Gastrocnemius medialis (tissue), 4 donors: ENCODE data around the gene TEAD4. TPM values are rescaled to one million over a fixed set of nuclear protein-coding genes. Genes with fewer than 3 reads are reported as not detected.

Source experiments
- ATAC-seq, 2 donors: fragments of 150-250 bp; one replicate each; pipeline ENCODE4 v1.9.1; 2016
- DNase-seq, 2 donors: peaks; one replicate each; pipeline ENCODE4 v3.0.0-alpha.2; 2019
- H3K27ac ChIP-seq, 4 donors: fragments of 200-600 bp; sonication (generic); 1 replicate in 1 of 4; 2 replicates in 3 of 4; pipeline ENCODE4 v1.5.1; 2016 to 2018; ENCODE audit warnings: mild to moderate bottlenecking in 2 of 4, moderate library complexity in 1 of 4
- H3K27me3 ChIP-seq, 3 donors: fragments of 200-600 bp; sonication (generic) in 2 of 3; 1 replicate in 1 of 3; 2 replicates in 2 of 3; pipeline versions ENCODE4 v1.5.1 to v1.6.0; 2016 to 2019; ENCODE audit warnings: mild to moderate bottlenecking in 1 of 3, moderate library complexity in 1 of 3
- H3K36me3 ChIP-seq, 2 donors: fragments of 200-600 bp; sonication (generic) in 1 of 2; one replicate each; pipeline ENCODE4 v1.5.1; 2017 to 2018
- H3K4me1 ChIP-seq, 2 donors: fragments of 200-600 bp; sonication (generic) in 1 of 2; one replicate each; pipeline ENCODE4 v1.5.1; 2016 to 2017; ENCODE audit warnings: mild to moderate bottlenecking in 2 of 2
- H3K4me3 ChIP-seq, 4 donors: fragments of 200-600 bp; sonication (generic) in 3 of 4; 1 replicate in 1 of 4; 2 replicates in 3 of 4; pipeline ENCODE4 v1.5.1; 2016 to 2019; ENCODE audit warnings: mild to moderate bottlenecking in 2 of 4
- H3K9me3 ChIP-seq, 3 donors: fragments of 200-600 bp; sonication (generic) in 2 of 3; 1 replicate in 1 of 3; 2 replicates in 2 of 3; pipeline ENCODE4 v1.5.1; 2016 to 2019
- POLR2A ChIP-seq, 2 donors: fragments of 450-650 bp; IDR thresholded peaks; one replicate each; pipeline ENCODE4 v1.6.1; 2017; ENCODE audit warnings: antibody characterized with exemption in 2 of 2, mild to moderate bottlenecking in 2 of 2, moderate library complexity in 2 of 2
- in situ Hi-C, 4 donors: fragments of 200-750 bp; cut with MboI; loops; one replicate each; pipeline versions ENCODE4 v1.15.0 to v1.8.0; 2017; ENCODE audit warnings: low sequenced_read_pairs in 4 of 4
- intact Hi-C: fragments of 100-400 bp; cut with DNase I; formaldehyde crosslinking; loops from one replicate; pipeline ENCODE4 v1.15.1; 2023; ENCODE audit warnings: low total_unique reads
- total RNA-seq, 4 donors: library from RNA; depleted of rRNA; stranded (reverse); fragments of >200 nt; gene quantifications; one replicate each; pipeline versions ENCODE4 v1.1.0 to v1.2.3, GENCODE V29; 2016
- TF ChIP-seq, protein P1 (sequence below), 5 experiments: fragments of 450-650 bp in 3 of 5; fragments of 200-600 bp in 2 of 5; sonication (generic) in 2 of 5; IDR thresholded peaks in 4 of 5; conservative IDR thresholded peaks in 1 of 5; 1 replicate in 4 of 5; 2 replicates in 1 of 5; pipeline ENCODE4 v1.5.1; 2016 to 2019; ENCODE audit warnings: antibody characterized with exemption in 5 of 5, mild to moderate bottlenecking in 3 of 5, moderate library complexity in 3 of 5

The TEAD4 gene
- total RNA-seq, 4 donors from 2014 or later = 91.1 to 201 (median 122) TPM

DNA sequence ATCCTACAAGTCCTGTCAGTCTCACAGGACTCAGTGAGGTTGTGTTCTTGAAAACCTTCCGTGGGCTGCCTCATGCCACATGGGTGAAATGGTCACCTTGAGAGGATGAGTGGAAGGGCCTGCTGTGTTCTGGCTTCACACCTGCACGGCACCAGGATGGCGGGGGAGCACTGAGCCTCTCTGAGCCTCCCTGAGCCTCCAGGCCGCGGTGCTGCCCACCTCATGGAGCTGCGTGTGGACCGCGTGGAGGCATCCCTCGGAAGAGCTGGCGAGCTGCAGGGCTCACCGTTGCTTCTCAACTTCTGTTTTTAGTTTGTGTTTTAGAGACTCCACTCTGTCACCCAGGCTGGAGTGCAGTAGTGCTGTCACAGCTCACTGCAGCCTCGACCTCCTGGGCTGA lies 56.2 kb downstream of the TEAD4 start:
- no peak overlapping the region for H3K27ac ChIP-seq
- H3K4me3 ChIP-seq = no peak overlapping the region
- TF ChIP-seq, protein P1, sequence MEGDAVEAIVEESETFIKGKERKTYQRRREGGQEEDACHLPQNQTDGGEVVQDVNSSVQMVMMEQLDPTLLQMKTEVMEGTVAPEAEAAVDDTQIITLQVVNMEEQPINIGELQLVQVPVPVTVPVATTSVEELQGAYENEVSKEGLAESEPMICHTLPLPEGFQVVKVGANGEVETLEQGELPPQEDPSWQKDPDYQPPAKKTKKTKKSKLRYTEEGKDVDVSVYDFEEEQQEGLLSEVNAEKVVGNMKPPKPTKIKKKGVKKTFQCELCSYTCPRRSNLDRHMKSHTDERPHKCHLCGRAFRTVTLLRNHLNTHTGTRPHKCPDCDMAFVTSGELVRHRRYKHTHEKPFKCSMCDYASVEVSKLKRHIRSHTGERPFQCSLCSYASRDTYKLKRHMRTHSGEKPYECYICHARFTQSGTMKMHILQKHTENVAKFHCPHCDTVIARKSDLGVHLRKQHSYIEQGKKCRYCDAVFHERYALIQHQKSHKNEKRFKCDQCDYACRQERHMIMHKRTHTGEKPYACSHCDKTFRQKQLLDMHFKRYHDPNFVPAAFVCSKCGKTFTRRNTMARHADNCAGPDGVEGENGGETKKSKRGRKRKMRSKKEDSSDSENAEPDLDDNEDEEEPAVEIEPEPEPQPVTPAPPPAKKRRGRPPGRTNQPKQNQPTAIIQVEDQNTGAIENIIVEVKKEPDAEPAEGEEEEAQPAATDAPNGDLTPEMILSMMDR (IDR thresholded peaks at IDR 0.05 in 4 of 5, conservative IDR thresholded peaks at IDR 0.05 in 1 of 5) = no peak
- no peak for TF ChIP-seq POLR2A (IDR thresholded peaks at IDR 0.05)
- intact Hi-C loops (no loop called here), in situ Hi-C loops (no loop called here)
- ATAC-seq (no peak), DNase-seq (no peak)
- peaks cover 10 to 11% of the 10 kb centered on the region in 2 donors for H3K4me1 ChIP-seq
- H3K9me3 ChIP-seq = no peaks in the 10 kb centered on the region
- H3K36me3 ChIP-seq = peaks cover 0 to 57% of the 10 kb centered on the region in 2 donors
- no peaks in the 10 kb centered on the region for H3K27me3 ChIP-seq

DNA sequence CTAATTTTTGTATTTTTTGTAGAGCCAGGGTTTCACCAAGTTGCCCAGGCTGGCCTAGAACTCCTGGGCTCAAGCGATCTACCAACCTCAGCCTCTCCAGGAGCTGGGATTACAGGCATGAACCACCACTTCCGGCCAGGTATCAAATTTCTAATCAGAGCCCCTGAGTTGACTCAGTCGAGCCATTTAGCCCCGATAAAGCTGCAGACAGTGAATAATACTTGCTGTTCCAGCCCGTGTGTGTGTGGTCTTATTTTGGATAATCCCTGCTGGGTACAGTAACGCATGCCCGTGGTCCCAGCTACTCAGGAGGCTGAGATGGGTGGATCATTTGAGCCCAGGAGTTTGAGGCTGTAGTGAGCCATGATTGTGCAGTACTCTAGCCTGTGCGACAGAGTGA lies 57.0 kb downstream of the TEAD4 start:
- H3K36me3 ChIP-seq = peaks cover 0 to 59% of the 10 kb centered on the region in 2 donors
- TF ChIP-seq, protein P1 (IDR thresholded peaks at IDR 0.05 in 4 of 5, conservative IDR thresholded peaks at IDR 0.05 in 1 of 5) = no peak
- no peak for TF ChIP-seq POLR2A (IDR thresholded peaks at IDR 0.05)
- no peaks in the 10 kb centered on the region for H3K9me3 ChIP-seq
- no peak overlapping the region for H3K27ac ChIP-seq
- no peaks in the 10 kb centered on the region for H3K27me3 ChIP-seq
- in situ Hi-C loops = no loop called here
- ATAC-seq = no peak
- H3K4me1 ChIP-seq = peaks cover 10 to 11% of the 10 kb centered on the region in 2 donors
- DNase-seq = no peak
- H3K4me3 ChIP-seq = no peak overlapping the region
- intact Hi-C loops = no loop called here

DNA sequence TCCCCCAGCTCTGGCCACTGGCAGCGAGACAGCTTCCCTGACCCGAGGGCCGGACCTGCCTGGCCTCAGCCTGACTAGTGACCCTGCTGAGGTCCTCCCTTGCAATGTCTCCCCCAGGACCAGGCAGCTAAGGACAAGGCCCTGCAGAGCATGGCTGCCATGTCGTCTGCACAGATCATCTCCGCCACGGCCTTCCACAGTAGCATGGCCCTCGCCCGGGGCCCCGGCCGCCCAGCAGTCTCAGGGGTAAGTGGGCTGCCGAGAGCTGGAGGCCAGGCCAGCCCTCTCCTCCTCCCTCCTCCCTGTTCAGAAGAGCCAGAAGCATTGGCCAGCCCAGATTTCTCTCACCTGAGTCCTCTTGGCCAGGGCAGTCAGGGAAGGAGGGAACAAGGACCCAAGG lies 58.1 kb downstream of the TEAD4 start:
- peaks cover 13 to 15% of the 10 kb centered on the region in 2 donors for H3K4me1 ChIP-seq
- in situ Hi-C loops = no loop called here
- no peak for DNase-seq

DNA sequence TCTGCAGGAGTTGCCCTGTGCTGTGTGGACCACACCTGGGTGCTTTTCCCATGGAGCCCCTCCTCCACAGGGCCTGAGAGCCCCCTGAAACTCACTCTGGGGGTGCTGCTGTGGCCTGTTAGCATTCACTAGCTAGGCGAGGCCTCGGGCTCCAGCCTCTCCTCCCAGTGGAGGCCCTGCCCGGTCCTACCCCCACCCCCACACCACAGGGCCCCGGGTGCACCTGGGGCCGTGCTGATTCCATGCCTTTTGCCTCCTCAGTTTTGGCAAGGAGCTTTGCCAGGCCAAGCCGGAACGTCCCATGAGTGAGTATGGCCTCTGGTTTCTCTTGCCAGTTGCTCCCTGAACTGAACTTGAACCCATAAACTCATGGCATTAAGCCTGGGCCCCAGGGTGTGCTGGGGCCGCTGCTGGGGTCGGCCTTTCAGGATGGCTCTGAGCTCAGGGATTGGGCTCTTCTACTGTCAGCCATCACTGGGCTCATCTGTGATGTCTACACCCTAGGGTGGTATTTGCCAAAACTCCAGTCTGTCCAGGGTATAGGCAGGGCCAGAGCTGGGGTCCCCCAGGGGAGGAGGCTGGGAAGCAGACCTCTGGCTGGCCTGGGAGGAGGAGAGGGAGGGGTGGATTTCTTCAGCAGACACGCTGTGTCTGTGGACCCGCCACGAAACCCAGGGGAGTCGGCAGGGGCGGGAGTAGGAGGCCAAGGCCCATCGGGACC lies 59.2 kb downstream of the TEAD4 start:
- Histone ChIP-seq H3K9me3 (no peaks in the 10 kb centered on the region), H3K27ac (peak overlapping the region in 1 of 4 donors; percentile 27), H3K4me1 (peaks cover 13 to 23% of the 10 kb centered on the region in 2 donors), H3K27me3 (no peaks in the 10 kb centered on the region), H3K4me3 (no peak overlapping the region), H3K36me3 (peaks cover 0 to 64% of the 10 kb centered on the region in 2 donors)
- ATAC-seq (no peak), DNase-seq (no peak)
- in situ Hi-C loops (no loop called here), intact Hi-C loops (no loop called here)
- TF ChIP-seq, protein P1 (IDR thresholded peaks at IDR 0.05 in 4 of 5, conservative IDR thresholded peaks at IDR 0.05 in 1 of 5) = no peak
- no peak for TF ChIP-seq POLR2A (IDR thresholded peaks at IDR 0.05)

More for the DNA sequence above, 58.1 kb downstream of the TEAD4 start:
- H3K27ac ChIP-seq = no peak overlapping the region
- TF ChIP-seq, protein P1 (IDR thresholded peaks at IDR 0.05 in 4 of 5, conservative IDR thresholded peaks at IDR 0.05 in 1 of 5) = no peak
- no peak for TF ChIP-seq POLR2A (IDR thresholded peaks at IDR 0.05)
- no peak for ATAC-seq
- H3K4me3 ChIP-seq = no peak overlapping the region
- no peaks in the 10 kb centered on the region for H3K27me3 ChIP-seq
- H3K9me3 ChIP-seq = no peaks in the 10 kb centered on the region
- peaks cover 0 to 59% of the 10 kb centered on the region in 2 donors for H3K36me3 ChIP-seq
- intact Hi-C loops = no loop called here
